ENCODE data around the gene RFX6.

RFX6 gene

GRCh38 chr6:116866281-116866871 is 10.7 kb upstream of the RFX6 start:
- H3K27ac ChIP-seq (replicated peaks) = no peak overlapping the region
- no peaks in the 10 kb centered on the region for H3K27me3 ChIP-seq (ENCODE audit: insufficient read depth, poor library complexity, severe bottlenecking)
- DNase-seq (ENCODE audit: low read depth in 1 of 2, low spot score in 1 of 2) = no peak
- TF ChIP-seq CTCF (IDR thresholded peaks at IDR 0.05; ENCODE audit: insufficient read depth, low read length) (no peak), POLR2AphosphoS5 (IDR thresholded peaks at IDR 0.05; ENCODE audit: low read depth) (no peak), GABPA (IDR thresholded peaks at IDR 0.05; ENCODE audit: low read depth) (no peak), SPI1 (IDR thresholded peaks at IDR 0.05; ENCODE audit: borderline replicate concordance, low read depth) (no peak)
- TF ChIP-seq, protein P1, sequence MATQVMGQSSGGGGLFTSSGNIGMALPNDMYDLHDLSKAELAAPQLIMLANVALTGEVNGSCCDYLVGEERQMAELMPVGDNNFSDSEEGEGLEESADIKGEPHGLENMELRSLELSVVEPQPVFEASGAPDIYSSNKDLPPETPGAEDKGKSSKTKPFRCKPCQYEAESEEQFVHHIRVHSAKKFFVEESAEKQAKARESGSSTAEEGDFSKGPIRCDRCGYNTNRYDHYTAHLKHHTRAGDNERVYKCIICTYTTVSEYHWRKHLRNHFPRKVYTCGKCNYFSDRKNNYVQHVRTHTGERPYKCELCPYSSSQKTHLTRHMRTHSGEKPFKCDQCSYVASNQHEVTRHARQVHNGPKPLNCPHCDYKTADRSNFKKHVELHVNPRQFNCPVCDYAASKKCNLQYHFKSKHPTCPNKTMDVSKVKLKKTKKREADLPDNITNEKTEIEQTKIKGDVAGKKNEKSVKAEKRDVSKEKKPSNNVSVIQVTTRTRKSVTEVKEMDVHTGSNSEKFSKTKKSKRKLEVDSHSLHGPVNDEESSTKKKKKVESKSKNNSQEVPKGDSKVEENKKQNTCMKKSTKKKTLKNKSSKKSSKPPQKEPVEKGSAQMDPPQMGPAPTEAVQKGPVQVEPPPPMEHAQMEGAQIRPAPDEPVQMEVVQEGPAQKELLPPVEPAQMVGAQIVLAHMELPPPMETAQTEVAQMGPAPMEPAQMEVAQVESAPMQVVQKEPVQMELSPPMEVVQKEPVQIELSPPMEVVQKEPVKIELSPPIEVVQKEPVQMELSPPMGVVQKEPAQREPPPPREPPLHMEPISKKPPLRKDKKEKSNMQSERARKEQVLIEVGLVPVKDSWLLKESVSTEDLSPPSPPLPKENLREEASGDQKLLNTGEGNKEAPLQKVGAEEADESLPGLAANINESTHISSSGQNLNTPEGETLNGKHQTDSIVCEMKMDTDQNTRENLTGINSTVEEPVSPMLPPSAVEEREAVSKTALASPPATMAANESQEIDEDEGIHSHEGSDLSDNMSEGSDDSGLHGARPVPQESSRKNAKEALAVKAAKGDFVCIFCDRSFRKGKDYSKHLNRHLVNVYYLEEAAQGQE (IDR thresholded peaks at IDR 0.05; ENCODE audit: insufficient replicate concordance, low read depth) = no peak
- H3K4me3 ChIP-seq (replicated peaks; ENCODE audit: insufficient read depth, low read length) = no peak overlapping the region

GRCh38 chr6:116872771-116873170 is 4.3 kb upstream of the RFX6 start:
- TF ChIP-seq SPI1 (IDR thresholded peaks at IDR 0.05; ENCODE audit: borderline replicate concordance, low read depth) (no peak), CTCF (IDR thresholded peaks at IDR 0.05; ENCODE audit: insufficient read depth, low read length) (no peak), POLR2AphosphoS5 (IDR thresholded peaks at IDR 0.05; ENCODE audit: low read depth) (no peak), GABPA (IDR thresholded peaks at IDR 0.05; ENCODE audit: low read depth) (no peak)
- TF ChIP-seq, protein P1 (IDR thresholded peaks at IDR 0.05; ENCODE audit: insufficient replicate concordance, low read depth) = no peak
- Histone ChIP-seq H3K27ac (replicated peaks) (no peak overlapping the region), H3K4me3 (replicated peaks; ENCODE audit: insufficient read depth, low read length) (no peak overlapping the region), H3K27me3 (ENCODE audit: insufficient read depth, poor library complexity, severe bottlenecking) (peaks cover 20% of the 10 kb centered on the region)
- no peak for DNase-seq (ENCODE audit: low read depth in 1 of 2, low spot score in 1 of 2)

- H3K27me3 ChIP-seq (ENCODE audit: insufficient read depth, poor library complexity, severe bottlenecking) = peaks cover 27% of the 10 kb centered on the region
- DNase-seq (ENCODE audit: low read depth in 1 of 2, low spot score in 1 of 2) = no peak
- H3K27ac ChIP-seq (replicated peaks) = no peak overlapping the region
- TF ChIP-seq, protein P1 (IDR thresholded peaks at IDR 0.05; ENCODE audit: insufficient replicate concordance, low read depth) = no peak
- TF ChIP-seq GABPA (IDR thresholded peaks at IDR 0.05; ENCODE audit: low read depth) (no peak), CTCF (IDR thresholded peaks at IDR 0.05; ENCODE audit: insufficient read depth, low read length) (no peak), POLR2AphosphoS5 (IDR thresholded peaks at IDR 0.05; ENCODE audit: low read depth) (no peak), SPI1 (IDR thresholded peaks at IDR 0.05; ENCODE audit: borderline replicate concordance, low read depth) (no peak)
- H3K4me3 ChIP-seq (replicated peaks; ENCODE audit: insufficient read depth, low read length) = no peak overlapping the region
Observed at GRCh38 chr6:116876107-116876506, 935 bp upstream of the RFX6 start.
